Measurements from ENCODE around the gene NLK.

DNA sequence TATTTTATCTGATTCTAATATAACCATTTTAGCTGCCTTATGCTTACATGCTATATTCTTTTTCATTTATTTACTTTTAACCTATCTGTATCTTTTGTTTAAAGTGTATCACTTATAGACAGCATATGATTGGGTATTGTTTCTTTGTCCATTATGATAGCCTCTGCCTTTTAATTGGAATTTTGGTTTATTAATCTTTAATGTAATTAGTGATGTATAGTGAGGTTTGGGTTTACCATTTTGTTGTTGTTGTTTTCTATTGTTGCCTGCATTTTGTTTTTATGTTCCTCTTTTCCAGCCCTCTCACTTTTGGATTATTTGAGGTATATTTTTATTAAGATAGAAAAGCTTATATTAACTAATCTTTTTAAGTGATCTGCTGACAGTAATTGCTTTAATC is 59.4 kb downstream of the NLK start:
- TF ChIP-seq, protein P1, sequence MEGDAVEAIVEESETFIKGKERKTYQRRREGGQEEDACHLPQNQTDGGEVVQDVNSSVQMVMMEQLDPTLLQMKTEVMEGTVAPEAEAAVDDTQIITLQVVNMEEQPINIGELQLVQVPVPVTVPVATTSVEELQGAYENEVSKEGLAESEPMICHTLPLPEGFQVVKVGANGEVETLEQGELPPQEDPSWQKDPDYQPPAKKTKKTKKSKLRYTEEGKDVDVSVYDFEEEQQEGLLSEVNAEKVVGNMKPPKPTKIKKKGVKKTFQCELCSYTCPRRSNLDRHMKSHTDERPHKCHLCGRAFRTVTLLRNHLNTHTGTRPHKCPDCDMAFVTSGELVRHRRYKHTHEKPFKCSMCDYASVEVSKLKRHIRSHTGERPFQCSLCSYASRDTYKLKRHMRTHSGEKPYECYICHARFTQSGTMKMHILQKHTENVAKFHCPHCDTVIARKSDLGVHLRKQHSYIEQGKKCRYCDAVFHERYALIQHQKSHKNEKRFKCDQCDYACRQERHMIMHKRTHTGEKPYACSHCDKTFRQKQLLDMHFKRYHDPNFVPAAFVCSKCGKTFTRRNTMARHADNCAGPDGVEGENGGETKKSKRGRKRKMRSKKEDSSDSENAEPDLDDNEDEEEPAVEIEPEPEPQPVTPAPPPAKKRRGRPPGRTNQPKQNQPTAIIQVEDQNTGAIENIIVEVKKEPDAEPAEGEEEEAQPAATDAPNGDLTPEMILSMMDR (IDR thresholded peaks at IDR 0.05) = no peak
- TF ChIP-seq POLR2A (IDR thresholded peaks at IDR 0.05) = no peak
